CD4-positive, alpha-beta T cell treated with Interferon gamma for 1 hour (primary cell): ENCODE data around the gene ZNF615.
"Not testable (repeated sequence)": the region's sequence is repeated elsewhere in the genome, so short reads cannot be mapped to it uniquely, and the experiment has no call there.

Experiments
- DNase-seq: peaks from one replicate; pipeline ENCODE4 v3.0.0-alpha.2; 2020

ZNF615 gene

GRCh38 chr19:52007806-52008557, at the start of gene ZNF615:
Gene ZNF615, minus strand, starts transcription at chr19:52008211. Its CDS starts 4,500 bp downstream, at chr19:52003711.
- peak; percentile 82 for DNase-seq

GRCh38 chr19:52056480-52056879, 48.5 kb upstream of the ZNF615 start:
- DNase-seq, result not testable (repeated sequence)

DNA sequence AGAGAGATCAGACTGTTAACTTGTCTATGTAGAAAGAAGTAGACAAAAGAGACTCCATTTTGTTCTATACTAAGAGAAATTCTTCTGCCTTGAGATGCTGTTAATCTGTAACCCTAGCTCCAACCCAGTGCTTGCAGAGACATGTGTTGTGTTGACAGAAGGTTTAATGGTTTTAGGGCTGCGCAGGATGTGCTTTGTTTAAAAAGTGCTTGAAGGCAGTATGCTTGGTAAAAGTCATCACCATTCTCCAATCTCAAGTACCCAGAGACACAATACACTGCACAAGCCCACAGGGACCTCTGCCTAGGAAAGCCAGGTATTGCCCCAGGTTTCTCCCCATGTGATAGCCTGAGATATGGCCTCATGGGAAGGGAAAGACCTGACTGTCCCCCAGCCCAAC, 43.7 kb upstream of the ZNF615 start:
- DNase-seq, result not testable (repeated sequence)

- peak; percentile 84 for DNase-seq
Observed at GRCh38 chr19:52048555-52049501, 40.8 kb upstream of the ZNF615 start, which contains the start of gene ZNF432. Gene ZNF432, minus strand, starts transcription at chr19:52048838. Its CDS starts 1,970 bp downstream, at chr19:52046868.

DNA sequence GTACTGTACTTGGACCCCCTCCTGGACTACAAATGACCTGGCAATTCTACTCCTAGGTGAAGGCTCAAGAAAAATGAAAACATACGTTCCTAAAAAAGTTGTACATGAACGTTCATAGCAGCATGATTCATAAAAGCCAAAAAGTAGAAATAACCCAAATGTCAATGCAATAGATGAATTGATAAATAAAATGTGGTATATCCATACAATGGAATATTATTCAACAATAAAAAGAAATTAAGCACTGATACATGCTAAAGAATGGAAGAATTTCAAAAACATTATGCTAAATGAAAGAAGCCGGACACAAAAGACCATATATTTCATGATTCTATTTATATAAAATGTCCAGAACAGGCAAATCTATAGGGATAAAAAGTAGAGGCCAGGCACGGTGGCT, 31.2 kb upstream of the ZNF615 start:
- DNase-seq, result no peak

- no peak for DNase-seq
Observed at GRCh38 chr19:52034051-52034728, 26.2 kb upstream of the ZNF615 start.

DNA sequence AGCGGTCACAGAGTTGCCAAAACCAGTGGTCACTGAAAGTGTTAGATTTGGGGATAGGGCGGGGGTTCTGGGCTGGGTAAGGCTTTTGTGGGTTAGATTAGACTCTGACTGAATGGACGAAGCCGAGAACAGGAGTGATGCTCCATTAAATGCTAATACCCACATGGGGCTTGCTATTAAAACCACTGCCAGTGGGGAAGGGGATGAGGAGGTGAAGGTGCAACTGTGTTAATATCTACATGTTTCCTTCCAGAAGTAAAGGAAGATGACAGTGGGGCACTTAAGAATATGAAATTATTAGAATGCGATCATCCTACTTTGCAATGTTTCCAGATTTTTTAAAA, 20.7 kb upstream of the ZNF615 start:
- DNase-seq, result no peak

DNA sequence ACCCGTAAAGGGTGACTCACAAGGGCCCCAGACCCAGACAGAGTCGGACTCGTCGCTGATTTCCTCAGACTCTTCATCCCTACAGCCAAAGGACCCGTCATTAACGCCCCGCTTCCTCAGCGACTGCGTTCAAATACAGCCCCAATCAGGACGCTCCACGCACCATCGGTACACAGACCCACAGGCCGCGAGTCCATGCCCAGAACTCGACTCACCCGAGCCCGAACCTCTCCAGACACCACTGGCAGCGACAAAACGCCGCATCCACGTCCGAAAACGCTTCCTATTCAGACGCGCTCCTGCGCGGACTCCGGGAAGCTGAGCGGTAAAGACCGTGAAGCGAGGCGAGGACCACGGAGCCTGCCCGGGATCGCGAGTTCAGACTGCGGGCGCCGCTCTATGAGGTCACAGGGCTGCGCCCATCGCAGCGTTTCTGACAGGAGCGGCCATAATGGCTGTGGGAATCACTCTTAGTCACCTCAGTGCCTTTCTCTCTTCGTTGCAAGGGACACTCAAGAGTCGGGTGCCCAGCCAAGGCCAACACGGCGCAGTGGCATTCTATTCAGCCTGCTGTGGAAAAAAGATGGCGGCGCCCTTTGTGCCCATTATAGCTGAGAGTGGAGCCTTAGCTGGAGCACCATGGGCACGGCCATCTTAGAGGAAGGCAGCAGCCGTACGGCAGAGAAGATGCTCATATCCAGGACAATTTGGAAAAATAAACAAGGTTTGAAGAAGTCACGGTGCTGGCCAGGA, 20.2 kb upstream of the ZNF615 start, which contains the start of gene ZNF614:
Gene ZNF614, minus strand, starts transcription at position 353 of the 753 bp plus-strand sequence. CDS start 2,634 bp downstream, outside the sequence.
- peak; percentile 80 for DNase-seq

DNA sequence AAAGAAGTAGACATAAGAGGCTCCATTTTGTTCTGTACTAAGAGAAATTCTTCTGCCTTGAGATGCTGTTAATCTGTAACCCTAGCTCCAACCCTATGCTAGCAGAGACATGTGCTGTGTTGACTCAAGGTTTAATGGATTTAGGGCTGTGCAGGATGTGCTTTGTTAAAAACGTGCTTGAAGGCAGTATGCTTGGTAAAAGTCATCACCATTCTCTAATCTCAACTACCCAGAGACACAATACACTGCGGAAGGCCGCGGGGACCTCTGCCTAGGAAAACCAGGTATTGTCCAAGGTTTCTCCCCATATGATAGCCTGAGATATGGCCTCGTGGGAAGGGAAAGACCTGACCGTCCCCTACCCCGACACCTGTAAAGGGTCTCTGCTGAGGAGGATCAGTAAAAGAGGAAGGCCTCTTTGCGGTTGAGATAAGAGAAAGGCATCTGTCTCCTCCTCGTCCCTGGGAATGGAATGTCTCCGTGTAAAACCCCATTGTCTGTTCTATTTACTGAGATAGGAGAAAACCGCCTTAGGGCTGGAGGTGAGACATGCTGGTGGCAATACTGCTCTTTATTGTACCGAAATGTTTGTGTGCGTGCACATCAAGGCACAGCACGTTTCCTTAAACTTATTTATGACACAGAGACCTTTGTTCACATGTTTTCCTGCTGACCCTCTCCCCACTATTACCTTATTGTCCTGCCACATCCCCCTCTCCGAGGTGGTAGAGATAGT, 18.4 kb upstream of the ZNF615 start:
- not testable (repeated sequence) for DNase-seq

DNA sequence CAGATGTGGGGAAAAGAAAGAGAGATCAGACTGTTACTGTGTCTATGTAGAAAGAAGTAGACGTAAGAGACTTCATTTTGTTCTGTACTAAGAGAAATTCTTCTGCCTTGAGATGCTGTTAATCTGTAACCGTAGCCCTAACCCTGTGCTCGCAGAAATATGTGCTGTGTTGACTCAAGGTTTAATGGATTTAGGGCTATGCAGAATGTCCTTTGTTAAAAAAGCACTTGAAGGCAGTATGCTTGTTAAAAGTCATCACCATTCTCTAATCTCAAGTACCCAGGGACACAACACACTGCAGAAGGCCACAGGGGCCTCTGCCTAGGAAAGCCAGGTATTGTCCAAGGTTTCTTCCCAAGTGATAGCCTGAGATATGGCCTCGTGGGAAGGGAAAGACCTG, 16.5 kb upstream of the ZNF615 start:
- DNase-seq, result not testable (repeated sequence)

GRCh38 chr19:52022193-52022592, 14.2 kb upstream of the ZNF615 start:
- DNase-seq, result no peak

- DNase-seq, result no peak
Observed at GRCh38 chr19:52020506-52020905, 12.5 kb upstream of the ZNF615 start.

- DNase-seq, result no peak
Observed at GRCh38 chr19:52010674-52011073, 2.7 kb upstream of the ZNF615 start.

- no peak for DNase-seq
Observed at GRCh38 chr19:52007451-52007805, 583 bp downstream of the ZNF615 start.

- DNase-seq, result no peak
Observed at GRCh38 chr19:51994048-51994644, 13.9 kb downstream of the ZNF615 start.

DNA sequence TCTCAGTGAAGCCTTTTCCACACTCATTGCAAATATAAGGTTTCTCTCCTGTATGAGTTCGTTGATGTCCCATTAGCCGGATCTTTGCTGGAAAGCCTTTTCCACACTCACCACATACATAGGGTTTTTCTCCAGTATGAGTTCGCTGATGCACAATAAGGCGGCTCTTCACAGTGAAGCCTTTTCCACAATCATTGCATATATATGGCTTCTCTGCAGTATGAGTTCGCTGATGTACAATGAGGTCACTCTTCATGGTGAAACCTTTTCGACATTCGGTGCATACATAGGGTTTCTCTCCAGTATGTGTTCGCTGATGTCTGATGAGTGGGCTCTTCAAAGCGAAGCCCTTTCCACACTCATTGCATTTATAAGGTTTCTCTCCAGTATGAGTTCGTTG, 14.6 kb downstream of the ZNF615 start:
- no peak for DNase-seq

- DNase-seq, result peak; percentile 92
Observed at GRCh38 chr19:51986309-51987291, 21.4 kb downstream of the ZNF615 start, which contains the start of gene ZNF350. Gene ZNF350, minus strand, starts transcription at chr19:51986840. Its CDS starts 12,480 bp downstream, at chr19:51974360.

GRCh38 chr19:51983361-51983760, 24.6 kb downstream of the ZNF615 start:
- no peak for DNase-seq

DNA sequence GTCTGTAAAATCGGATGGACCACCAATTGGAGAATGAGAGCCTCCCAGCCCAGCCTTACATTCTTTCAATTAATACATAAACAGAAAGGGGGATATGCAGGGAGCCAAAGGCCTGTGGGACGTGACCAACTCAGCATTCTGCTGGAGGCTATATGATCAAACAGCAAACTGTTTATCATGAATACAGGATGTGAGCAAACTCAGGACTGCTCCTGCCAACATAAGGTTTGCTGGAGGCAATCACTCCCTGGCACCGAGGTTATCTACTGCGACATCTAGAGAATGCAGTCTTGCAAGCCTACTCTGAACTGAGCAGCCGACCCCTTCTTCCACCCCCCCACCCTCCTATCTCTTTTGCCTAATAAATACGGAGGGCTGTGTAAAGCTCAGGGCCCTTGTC, 27.1 kb downstream of the ZNF615 start:
- not testable (repeated sequence) for DNase-seq
